K562 (cell line): ENCODE data around the gene COL23A1. TPM values are rescaled to one million over a fixed set of nuclear protein-coding genes. Genes with fewer than 3 reads are reported as not detected.

Experiments used
- ATAC-seq: fragments of 200-7000 bp; cut with Tn5 transposase; 3 replicates; pipeline ENCODE4 v1.9.1; 2020; ENCODE audit warnings: moderate library complexity
- BruUV-seq: library from RNA; stranded (reverse); fragments of 400-500 nt; replicated peaks from 2 replicates; lab custom pipeline; 2021; lab: Mats Ljungman, UMichigan
- CTCF ChIA-PET: fragments of 300-600 bp; formaldehyde crosslinking; extraction: SDS; loops from one replicate; lab custom pipeline; 2021; ENCODE audit warnings: low intra/inter-chr PET ratio; lab: Yijun Ruan, JAX
- POLR2A ChIA-PET: fragments of 300-600, 350-650 bp; sonication (Branson Sonifier 250); formaldehyde crosslinking; extraction: SDS; loops from one replicate; lab custom pipeline; 2021; ENCODE audit warnings: antibody characterized with exemption, inconsistent platforms; lab: Yijun Ruan, JAX
- DNase-seq, 4 experiments: peaks; one replicate each; pipeline versions ENCODE4 v3.0.0 to v3.0.0-alpha.2; 2011 to 2018; ENCODE audit warnings: low spot score in 3 of 4, mixed read lengths in 3 of 4; ENCODE audit errors: extremely low read depth in 1 of 4
- FAIRE-seq: peaks from 2 replicates; lab custom pipeline; 2011; peaks lifted over from hg19 to GRCh38; lab: Jason Lieb, UNC
- H2AFZ ChIP-seq: 2 replicates; pipeline ENCODE4 v1.6.0; 2011; ENCODE audit warnings: low read depth, low read length, control low read depth, inconsistent platforms
- H3K27ac ChIP-seq: fragments of 200-600 bp; 3 replicates; pipeline ENCODE4 v1.8.0; 2011; ENCODE audit warnings: low read depth, mild to moderate bottlenecking, control low read depth, inconsistent platforms, low read length, moderate library complexity, mixed read lengths; ENCODE audit errors: extremely low read depth
- H3K27me3 ChIP-seq, 2 experiments: fragments of 300-600 bp in 1 of 2; 2 replicates in 1 of 2; 3 replicates in 1 of 2; pipeline versions ENCODE4 v1.6.0 to v1.8.0; 2011; ENCODE audit warnings: inconsistent platforms in 2 of 2, low read length in 2 of 2, mild to moderate bottlenecking in 1 of 2, mixed read lengths in 1 of 2, moderate library complexity in 1 of 2; ENCODE audit not compliant: control insufficient read depth in 2 of 2, insufficient read depth in 2 of 2
- H3K36me3 ChIP-seq: fragments of 300-600 bp; 3 replicates; pipeline ENCODE4 v1.8.0; 2011; ENCODE audit warnings: mild to moderate bottlenecking, low read length, inconsistent platforms; ENCODE audit not compliant: control insufficient read depth, insufficient read depth
- H3K4me1 ChIP-seq, 2 experiments: fragments of 200-600 bp in 1 of 2; replicated peaks in 1 of 2; 2 replicates in 1 of 2; 3 replicates in 1 of 2; pipeline versions ENCODE4 v1.5.1 to v1.8.0; 2011; ENCODE audit warnings: inconsistent platforms in 2 of 2, low read length in 2 of 2, mild to moderate bottlenecking in 1 of 2, mixed read lengths in 1 of 2, moderate library complexity in 1 of 2; ENCODE audit not compliant: control insufficient read depth in 2 of 2, insufficient read depth in 2 of 2
- H3K4me2 ChIP-seq: 2 replicates; pipeline ENCODE4 v1.6.1; 2011; ENCODE audit warnings: low read length, control low read depth, inconsistent platforms, mixed read lengths; ENCODE audit not compliant: insufficient read depth
- H3K4me3 ChIP-seq: fragments of 200-600 bp; sonication (generic), shearing (Covaris generic); 2 replicates; pipeline ENCODE4 v1.5.1; 2016; ENCODE audit warnings: control low read depth, inconsistent platforms
- H3K79me2 ChIP-seq: fragments of 200-600 bp; 3 replicates; pipeline ENCODE4 v1.8.0; 2011; ENCODE audit warnings: low read length, inconsistent platforms; ENCODE audit not compliant: control insufficient read depth, insufficient read depth
- H3K9ac ChIP-seq, 2 experiments: 2 replicates each; pipeline versions ENCODE4 v1.6.0 to v1.6.1; 2011; ENCODE audit warnings: low read depth in 2 of 2, low read length in 2 of 2, control low read depth in 1 of 2, inconsistent platforms in 1 of 2, mild to moderate bottlenecking in 1 of 2, mixed read lengths in 1 of 2; ENCODE audit not compliant: insufficient read depth in 1 of 2
- H3K9me1 ChIP-seq: one replicate; pipeline ENCODE4 v1.6.0; 2011; ENCODE audit warnings: inconsistent platforms, mild to moderate bottlenecking, low read length, moderate library complexity; ENCODE audit not compliant: control insufficient read depth, insufficient read depth
- H3K9me3 ChIP-seq: replicated peaks from 2 replicates; pipeline ENCODE4 v1.5.1; 2011; ENCODE audit warnings: low read depth, low read length, inconsistent platforms; ENCODE audit not compliant: control insufficient read depth, insufficient read depth
- H4K20me1 ChIP-seq: replicated peaks from 2 replicates; pipeline ENCODE4 v1.6.1; 2011; ENCODE audit warnings: low read length, inconsistent platforms, mixed read lengths; ENCODE audit not compliant: control insufficient read depth, insufficient read depth
- CTBP1 ChIP-seq: fragments of 450-650 bp; IDR thresholded peaks from 2 replicates; pipeline ENCODE4 v1.6.1; 2016; ENCODE audit warnings: borderline replicate concordance
- PCBP1 ChIP-seq: fragments of 200-400 bp; formaldehyde crosslinking; IDR thresholded peaks from 2 replicates; pipeline ENCODE4 v1.6.1; 2018; ENCODE audit warnings: mild to moderate bottlenecking, low read depth, low read length; ENCODE audit not compliant: poor library complexity, severe bottlenecking
- PHB2 ChIP-seq: fragments of 450-650 bp; IDR thresholded peaks from 2 replicates; pipeline ENCODE4 v1.6.1; 2017; ENCODE audit warnings: low read depth
- PYGO2 ChIP-seq: fragments of 450-650 bp; IDR thresholded peaks from 2 replicates; pipeline ENCODE4 v1.6.1; 2016; ENCODE audit warnings: mild to moderate bottlenecking, missing genetic modification characterization, moderate library complexity, missing compliant biosample characterization
- RBM22 ChIP-seq: fragments of 200-400 bp; formaldehyde crosslinking; IDR thresholded peaks from 2 replicates; pipeline ENCODE4 v1.6.1; 2018; ENCODE audit warnings: low read length, low read depth; ENCODE audit not compliant: poor library complexity, severe bottlenecking
- ZNF134 ChIP-seq: fragments of 250-450 bp; sonication (Bioruptor Pico); conservative IDR thresholded peaks from 2 replicates; pipeline ENCODE4 v1.4.0; 2020
- WGBS: fragments of 100-300 bp; shearing (Covaris generic); methylation state at CpG from one replicate; pipeline ENCODE4 v1.1.6; 2016; ENCODE audit warnings: low coverage, mixed read lengths; ENCODE audit not compliant: insufficient coverage; ENCODE audit errors: missing lambda C conversion rate; 5-methylcytosine and 5-hydroxymethylcytosine counted together
- in situ Hi-C: fragments of 300-500 bp; cut with MboI; formaldehyde crosslinking; loops from 4 replicates; pipeline ENCODE4 v1.15.0; 2018; ENCODE audit warnings: inconsistent platforms, mixed read lengths
- intact Hi-C: fragments of 100-400 bp; cut with micrococcal nuclease; formaldehyde crosslinking; loops from 2 replicates; pipeline ENCODE4 v1.14.2; 2022
- polyA plus RNA-seq, 8 experiments: library from polyadenylated mRNA; depleted of rRNA in 4 of 8; stranded (reverse) in 5 of 8; unstranded in 3 of 8; fragments of >200 nt; fragmentation: Nextera tagmentation in 2 of 8; fragmentation: Illumina TruSeq in 1 of 8; extraction: Ambion mirVana in 2 of 8; extraction: Trizol in 1 of 8; gene quantifications; 2 replicates each; pipeline versions ENCODE4 v1.2.1 to v1.2.3, GENCODE V29; 2011 to 2014; ENCODE audit warnings: inconsistent platforms in 1 of 8, missing spikeins in 1 of 8
- total RNA-seq, 7 experiments: library from RNA; depleted of rRNA in 6 of 7; stranded (reverse); fragments of >200 nt in 6 of 7; fragmentation: Illumina TruSeq in 2 of 7; extraction: Trizol in 2 of 7; gene quantifications; 2 replicates each; pipeline versions ENCODE4 v1.2.1 to v1.2.3, GENCODE V29; 2011 to 2021; ENCODE audit warnings: low replicate concordance in 1 of 7
- TF ChIP-seq, protein P1 (sequence below): sonication (generic); IDR thresholded peaks from 2 replicates; pipeline ENCODE4 v1.6.1; 2016
- TF ChIP-seq, protein P2 (sequence below): fragments of 450-650 bp; IDR thresholded peaks from 2 replicates; pipeline ENCODE4 v1.7.1; 2018; ENCODE audit warnings: mild to moderate bottlenecking, low read depth; ENCODE audit not compliant: partially characterized antibody

Gene COL23A1
- total and polyA plus RNA-seq, 9 of the 15 experiments (the other 6 are each of a cell fraction or from before 2014, with no cell fraction given) = 0.09 TPM; not detected in 8

- no peak for TF ChIP-seq RBM22
- TF ChIP-seq, all 486 proteins: peak for 0
Observed at GRCh38 chr5:178323541-178323865, 266.7 kb downstream of the COL23A1 start (continued).

DNA sequence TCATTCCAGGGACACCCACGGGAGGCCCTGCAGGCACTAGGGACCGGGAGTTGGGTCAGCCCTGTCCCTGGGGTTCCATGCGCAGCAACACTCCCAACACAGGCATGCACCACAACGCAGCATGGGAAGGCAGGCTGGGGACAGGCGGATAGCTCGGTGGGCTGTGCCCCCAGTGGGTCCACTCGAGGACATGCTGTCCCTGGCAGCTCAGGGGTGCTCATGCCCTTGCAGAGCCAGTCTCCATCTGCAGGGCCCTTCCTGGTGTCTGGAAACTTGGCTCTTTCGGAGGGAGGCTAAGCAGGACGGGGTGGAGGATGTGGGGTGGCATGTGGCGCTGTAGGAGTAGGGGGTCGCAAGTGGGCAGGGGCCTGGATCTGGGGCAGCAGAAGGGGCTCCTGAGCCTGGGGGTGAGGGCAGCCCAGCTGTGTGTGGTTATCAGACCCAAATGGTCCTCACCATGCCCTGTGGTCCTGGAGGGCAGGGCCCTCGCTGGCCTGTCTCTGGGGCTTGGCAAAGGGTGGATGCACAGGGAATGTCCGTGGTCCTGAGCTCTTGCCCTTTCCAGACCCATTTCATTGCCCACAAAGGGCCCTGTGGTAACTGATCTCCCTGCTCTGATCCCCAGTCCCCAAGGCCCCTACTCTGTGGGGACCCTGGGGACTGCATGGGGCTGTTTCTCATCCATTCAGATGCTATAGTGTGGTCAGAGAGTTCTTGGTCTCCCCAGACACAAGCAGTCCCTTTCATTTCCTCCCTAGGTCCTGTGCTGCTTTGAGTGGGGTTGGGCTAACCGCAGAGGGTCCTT, 267.3 kb downstream of the COL23A1 start:
- WGBS = 13% methylated on average over 14 of the region's 14 CpGs
- no TSS peak for BruUV-seq
- no peak overlapping the region for H3K27ac ChIP-seq
- intact Hi-C loops (no loop called here), in situ Hi-C loops (no loop called here)
- H3K4me3 ChIP-seq = no peak overlapping the region
- H3K9me1 ChIP-seq = peaks cover 3% of the 10 kb centered on the region
- H3K27me3 ChIP-seq = peaks cover 15 to 66% of the 10 kb centered on the region in 2 experiments
- H3K4me1 ChIP-seq = peaks cover 0 to 3% of the 10 kb centered on the region in 2 experiments; a peak in 2 of 5 replicates
- no peak overlapping the region for H3K4me2 ChIP-seq
- ChIA-PET CTCF (no interaction called here), POLR2A (interaction anchor here (0.6 kb wide), 1 partner anchor 111 kb away, joined by 3 read pairs; no protein-coding TSS in a partner anchor)
- TF ChIP-seq, protein P1, sequence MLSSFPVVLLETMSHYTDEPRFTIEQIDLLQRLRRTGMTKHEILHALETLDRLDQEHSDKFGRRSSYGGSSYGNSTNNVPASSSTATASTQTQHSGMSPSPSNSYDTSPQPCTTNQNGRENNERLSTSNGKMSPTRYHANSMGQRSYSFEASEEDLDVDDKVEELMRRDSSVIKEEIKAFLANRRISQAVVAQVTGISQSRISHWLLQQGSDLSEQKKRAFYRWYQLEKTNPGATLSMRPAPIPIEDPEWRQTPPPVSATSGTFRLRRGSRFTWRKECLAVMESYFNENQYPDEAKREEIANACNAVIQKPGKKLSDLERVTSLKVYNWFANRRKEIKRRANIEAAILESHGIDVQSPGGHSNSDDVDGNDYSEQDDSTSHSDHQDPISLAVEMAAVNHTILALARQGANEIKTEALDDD = no peak
- no peak for TF ChIP-seq PCBP1
- TF ChIP-seq ZNF134 (CRISPR knock-in tag) = no peak
- no peak for TF ChIP-seq PYGO2 (tag)
- no peak for TF ChIP-seq PHB2
- TF ChIP-seq CTBP1 = no peak
- TF ChIP-seq, protein P2, sequence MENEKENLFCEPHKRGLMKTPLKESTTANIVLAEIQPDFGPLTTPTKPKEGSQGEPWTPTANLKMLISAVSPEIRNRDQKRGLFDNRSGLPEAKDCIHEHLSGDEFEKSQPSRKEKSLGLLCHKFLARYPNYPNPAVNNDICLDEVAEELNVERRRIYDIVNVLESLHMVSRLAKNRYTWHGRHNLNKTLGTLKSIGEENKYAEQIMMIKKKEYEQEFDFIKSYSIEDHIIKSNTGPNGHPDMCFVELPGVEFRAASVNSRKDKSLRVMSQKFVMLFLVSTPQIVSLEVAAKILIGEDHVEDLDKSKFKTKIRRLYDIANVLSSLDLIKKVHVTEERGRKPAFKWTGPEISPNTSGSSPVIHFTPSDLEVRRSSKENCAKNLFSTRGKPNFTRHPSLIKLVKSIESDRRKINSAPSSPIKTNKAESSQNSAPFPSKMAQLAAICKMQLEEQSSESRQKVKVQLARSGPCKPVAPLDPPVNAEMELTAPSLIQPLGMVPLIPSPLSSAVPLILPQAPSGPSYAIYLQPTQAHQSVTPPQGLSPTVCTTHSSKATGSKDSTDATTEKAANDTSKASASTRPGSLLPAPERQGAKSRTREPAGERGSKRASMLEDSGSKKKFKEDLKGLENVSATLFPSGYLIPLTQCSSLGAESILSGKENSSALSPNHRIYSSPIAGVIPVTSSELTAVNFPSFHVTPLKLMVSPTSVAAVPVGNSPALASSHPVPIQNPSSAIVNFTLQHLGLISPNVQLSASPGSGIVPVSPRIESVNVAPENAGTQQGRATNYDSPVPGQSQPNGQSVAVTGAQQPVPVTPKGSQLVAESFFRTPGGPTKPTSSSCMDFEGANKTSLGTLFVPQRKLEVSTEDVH = no peak
- H3K79me2 ChIP-seq = no peaks in the 10 kb centered on the region
- ATAC-seq (no peak), DNase-seq (no peak), FAIRE-seq (no peak)
- H3K9ac ChIP-seq = no peak overlapping the region
- H4K20me1 ChIP-seq = 0 out of 2 replicates have a peak, but pooled peaks cover 3% of the 10 kb centered on the region
- H3K36me3 ChIP-seq = no peaks in the 10 kb centered on the region
- no peaks in the 10 kb centered on the region for H3K9me3 ChIP-seq
- H2AFZ ChIP-seq = no peak overlapping the region
